GM21447 (cell line): ENCODE results near the gene IFT122.

Experiments
- ATAC-seq: cut with Tn5 transposase; IDR thresholded peaks from one replicate; pipeline ENCODE4 v1.9.1; 2021; ENCODE audit not compliant: unreplicated experiment

IFT122 gene

GRCh38 chr3:129439226-129439816 lies 703 bp upstream of the IFT122 start:
- ATAC-seq: peak; percentile 28

- ATAC-seq: no peak
These were observed 680 bp downstream of the IFT122 start for GRCh38 chr3:129440618-129441190.

- no peak for ATAC-seq
These were observed 1.2 kb downstream of the IFT122 start for GRCh38 chr3:129441215-129441614.

GRCh38 chr3:129441782-129442181 lies 1.8 kb downstream of the IFT122 start:
- no peak for ATAC-seq

GRCh38 chr3:129442486-129442885 lies 2.5 kb downstream of the IFT122 start:
- no peak for ATAC-seq

GRCh38 chr3:129442947-129443346 lies 2.9 kb downstream of the IFT122 start:
- ATAC-seq: no peak

- no peak for ATAC-seq
These were observed 5.4 kb downstream of the IFT122 start for GRCh38 chr3:129445471-129445870.

- ATAC-seq: no peak
These were observed 6.9 kb downstream of the IFT122 start for GRCh38 chr3:129446926-129447325.

- no peak for ATAC-seq
These were observed 8.3 kb downstream of the IFT122 start for GRCh38 chr3:129448186-129448895.

GRCh38 chr3:129449279-129450115 lies 9.5 kb downstream of the IFT122 start:
- ATAC-seq: no peak

- ATAC-seq: no peak
These were observed 13.7 kb downstream of the IFT122 start for GRCh38 chr3:129453732-129454131.

- ATAC-seq: no peak
These were observed 20.1 kb downstream of the IFT122 start for GRCh38 chr3:129460155-129460554.

- no peak for ATAC-seq
These were observed 20.5 kb downstream of the IFT122 start for GRCh38 chr3:129460572-129460971.

- ATAC-seq: peak; percentile 73
These were observed 21.0 kb downstream of the IFT122 start for GRCh38 chr3:129461022-129461421.

- ATAC-seq: peak; percentile 16
These were observed 21.6 kb downstream of the IFT122 start for GRCh38 chr3:129461461-129462146.

GRCh38 chr3:129462361-129462968 lies 22.4 kb downstream of the IFT122 start:
- ATAC-seq: no peak

- no peak for ATAC-seq
These were observed 23.1 kb downstream of the IFT122 start for GRCh38 chr3:129463094-129463493.

- ATAC-seq: no peak
These were observed 23.7 kb downstream of the IFT122 start for GRCh38 chr3:129463716-129464115.

- no peak for ATAC-seq
These were observed 27.9 kb downstream of the IFT122 start for GRCh38 chr3:129467932-129468331.

GRCh38 chr3:129469026-129469425 lies 29.0 kb downstream of the IFT122 start:
- no peak for ATAC-seq

- no peak for ATAC-seq
These were observed 30.8 kb downstream of the IFT122 start for GRCh38 chr3:129470861-129471260.
